Peyer's patch (tissue), 4 donors: ENCODE measurements around the gene PROZ.

ENCODE experiments used
- POLR2A ChIP-seq, 2 donors: fragments of 450-650 bp; IDR thresholded peaks; one replicate each; pipeline ENCODE4 v1.5.1; 2017; ENCODE audit warnings: antibody characterized with exemption in 2 of 2, mild to moderate bottlenecking in 2 of 2, moderate library complexity in 2 of 2
- TF ChIP-seq, protein P1 (sequence below), 6 experiments: fragments of 450-650 bp in 4 of 6; fragments of 200-600 bp in 2 of 6; sonication (generic) in 1 of 6; IDR thresholded peaks; one replicate each; pipeline ENCODE4 v1.5.1; 2017 to 2019; ENCODE audit warnings: antibody characterized with exemption in 6 of 6, mild to moderate bottlenecking in 3 of 6, moderate library complexity in 1 of 6

DNA sequence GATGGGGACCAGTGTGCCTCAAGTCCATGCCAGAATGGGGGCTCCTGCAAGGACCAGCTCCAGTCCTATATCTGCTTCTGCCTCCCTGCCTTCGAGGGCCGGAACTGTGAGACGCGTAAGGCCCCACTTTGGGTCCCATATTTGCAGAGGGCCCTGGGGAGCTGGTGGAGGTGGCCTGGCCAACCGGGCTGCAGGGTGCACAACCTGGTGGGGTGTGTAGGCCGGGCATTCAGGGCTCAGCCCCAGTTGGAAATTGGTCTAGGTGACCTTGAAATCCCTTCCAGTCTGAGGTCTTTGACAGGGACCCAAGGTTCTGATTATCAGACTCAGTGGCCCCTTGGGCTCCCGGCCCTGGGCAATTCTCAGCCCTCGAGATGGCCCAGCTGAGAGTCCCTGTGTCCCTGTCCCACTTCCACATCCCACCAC is 44.6 kb upstream of the PROZ start:
- TF ChIP-seq POLR2A (IDR thresholded peaks at IDR 0.05), result no peak
- TF ChIP-seq, protein P1, sequence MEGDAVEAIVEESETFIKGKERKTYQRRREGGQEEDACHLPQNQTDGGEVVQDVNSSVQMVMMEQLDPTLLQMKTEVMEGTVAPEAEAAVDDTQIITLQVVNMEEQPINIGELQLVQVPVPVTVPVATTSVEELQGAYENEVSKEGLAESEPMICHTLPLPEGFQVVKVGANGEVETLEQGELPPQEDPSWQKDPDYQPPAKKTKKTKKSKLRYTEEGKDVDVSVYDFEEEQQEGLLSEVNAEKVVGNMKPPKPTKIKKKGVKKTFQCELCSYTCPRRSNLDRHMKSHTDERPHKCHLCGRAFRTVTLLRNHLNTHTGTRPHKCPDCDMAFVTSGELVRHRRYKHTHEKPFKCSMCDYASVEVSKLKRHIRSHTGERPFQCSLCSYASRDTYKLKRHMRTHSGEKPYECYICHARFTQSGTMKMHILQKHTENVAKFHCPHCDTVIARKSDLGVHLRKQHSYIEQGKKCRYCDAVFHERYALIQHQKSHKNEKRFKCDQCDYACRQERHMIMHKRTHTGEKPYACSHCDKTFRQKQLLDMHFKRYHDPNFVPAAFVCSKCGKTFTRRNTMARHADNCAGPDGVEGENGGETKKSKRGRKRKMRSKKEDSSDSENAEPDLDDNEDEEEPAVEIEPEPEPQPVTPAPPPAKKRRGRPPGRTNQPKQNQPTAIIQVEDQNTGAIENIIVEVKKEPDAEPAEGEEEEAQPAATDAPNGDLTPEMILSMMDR (IDR thresholded peaks at IDR 0.05), result no peak
